Measurements from ENCODE around the gene PSMD1.

The PSMD1 gene

DNA sequence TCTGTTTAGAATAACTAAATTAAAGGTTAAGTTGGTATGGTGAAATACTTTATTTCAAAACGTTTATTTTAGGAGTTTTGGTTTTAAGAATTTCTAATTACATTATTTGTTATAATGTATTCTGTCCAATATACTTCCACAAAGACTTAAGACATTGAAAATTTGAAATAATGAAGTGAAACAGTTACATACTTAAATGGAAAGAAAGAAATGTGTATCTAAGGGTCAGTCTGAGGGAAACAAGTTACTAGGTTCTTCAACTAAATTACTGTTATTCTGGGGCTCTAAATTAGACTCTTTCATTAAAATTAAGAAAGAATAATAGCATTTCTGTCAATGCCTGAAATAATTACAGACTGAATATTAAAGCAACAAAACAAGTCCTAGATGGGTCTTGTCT, 60.5 kb downstream of the PSMD1 start:
- TF ChIP-seq, protein P1, sequence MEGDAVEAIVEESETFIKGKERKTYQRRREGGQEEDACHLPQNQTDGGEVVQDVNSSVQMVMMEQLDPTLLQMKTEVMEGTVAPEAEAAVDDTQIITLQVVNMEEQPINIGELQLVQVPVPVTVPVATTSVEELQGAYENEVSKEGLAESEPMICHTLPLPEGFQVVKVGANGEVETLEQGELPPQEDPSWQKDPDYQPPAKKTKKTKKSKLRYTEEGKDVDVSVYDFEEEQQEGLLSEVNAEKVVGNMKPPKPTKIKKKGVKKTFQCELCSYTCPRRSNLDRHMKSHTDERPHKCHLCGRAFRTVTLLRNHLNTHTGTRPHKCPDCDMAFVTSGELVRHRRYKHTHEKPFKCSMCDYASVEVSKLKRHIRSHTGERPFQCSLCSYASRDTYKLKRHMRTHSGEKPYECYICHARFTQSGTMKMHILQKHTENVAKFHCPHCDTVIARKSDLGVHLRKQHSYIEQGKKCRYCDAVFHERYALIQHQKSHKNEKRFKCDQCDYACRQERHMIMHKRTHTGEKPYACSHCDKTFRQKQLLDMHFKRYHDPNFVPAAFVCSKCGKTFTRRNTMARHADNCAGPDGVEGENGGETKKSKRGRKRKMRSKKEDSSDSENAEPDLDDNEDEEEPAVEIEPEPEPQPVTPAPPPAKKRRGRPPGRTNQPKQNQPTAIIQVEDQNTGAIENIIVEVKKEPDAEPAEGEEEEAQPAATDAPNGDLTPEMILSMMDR (IDR thresholded peaks at IDR 0.05; ENCODE audit: insufficient read depth, low read length, poor library complexity, severe bottlenecking) = no peak

GRCh38 chr2:231117922-231118613, 61.4 kb downstream of the PSMD1 start:
- TF ChIP-seq, protein P1 (IDR thresholded peaks at IDR 0.05; ENCODE audit: insufficient read depth, low read length, poor library complexity, severe bottlenecking) = no peak
- no peaks in the 10 kb centered on the region for H3K27me3 ChIP-seq (replicated peaks; ENCODE audit: control insufficient read depth, insufficient read depth, low read length)
- no peak overlapping the region for H3K4me3 ChIP-seq (replicated peaks; ENCODE audit: low read depth, low read length)
- DNase-seq (ENCODE audit: extremely low read depth, insufficient read length) = no peak
- H3K36me3 ChIP-seq (ENCODE audit: control insufficient read depth, insufficient read depth, low read length) = no peaks in the 10 kb centered on the region

More for the DNA sequence above, 60.5 kb downstream of the PSMD1 start:
- DNase-seq (ENCODE audit: extremely low read depth, insufficient read length) = no peak
- Histone ChIP-seq H3K36me3 (ENCODE audit: control insufficient read depth, insufficient read depth, low read length) (no peaks in the 10 kb centered on the region), H3K27me3 (replicated peaks; ENCODE audit: control insufficient read depth, insufficient read depth, low read length) (no peaks in the 10 kb centered on the region), H3K4me3 (replicated peaks; ENCODE audit: low read depth, low read length) (no peak overlapping the region)

DNA sequence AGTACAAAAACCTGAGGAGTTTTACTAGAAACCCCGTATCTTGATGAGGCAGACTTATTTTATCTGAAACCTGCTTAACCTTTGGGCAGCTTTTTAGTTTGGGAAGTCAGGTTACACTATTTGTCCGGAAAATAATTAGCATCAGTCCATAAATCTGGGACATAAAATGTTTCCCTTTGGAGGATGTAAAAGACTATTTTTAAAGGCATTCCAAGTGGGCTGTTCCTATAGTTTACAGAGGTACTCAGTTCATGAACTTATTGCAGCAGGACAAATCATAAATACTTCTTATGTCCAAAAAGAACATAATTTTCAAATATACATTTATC, 61.9 kb downstream of the PSMD1 start:
- TF ChIP-seq, protein P1 (IDR thresholded peaks at IDR 0.05; ENCODE audit: insufficient read depth, low read length, poor library complexity, severe bottlenecking) = no peak
- DNase-seq (ENCODE audit: extremely low read depth, insufficient read length) = no peak
- no peak overlapping the region for H3K4me3 ChIP-seq (replicated peaks; ENCODE audit: low read depth, low read length)

GRCh38 chr2:231123362-231123898, 66.8 kb downstream of the PSMD1 start:
- no peaks in the 10 kb centered on the region for H3K27me3 ChIP-seq (replicated peaks; ENCODE audit: control insufficient read depth, insufficient read depth, low read length)
- no peak overlapping the region for H3K4me3 ChIP-seq (replicated peaks; ENCODE audit: low read depth, low read length)
- TF ChIP-seq, protein P1 (IDR thresholded peaks at IDR 0.05; ENCODE audit: insufficient read depth, low read length, poor library complexity, severe bottlenecking) = no peak
- H3K36me3 ChIP-seq (ENCODE audit: control insufficient read depth, insufficient read depth, low read length) = no peaks in the 10 kb centered on the region
- peak; percentile 13 for DNase-seq (ENCODE audit: extremely low read depth, insufficient read length)

More for the DNA sequence above, 61.9 kb downstream of the PSMD1 start:
- Histone ChIP-seq H3K36me3 (ENCODE audit: control insufficient read depth, insufficient read depth, low read length) (no peaks in the 10 kb centered on the region), H3K27me3 (replicated peaks; ENCODE audit: control insufficient read depth, insufficient read depth, low read length) (no peaks in the 10 kb centered on the region)

DNA sequence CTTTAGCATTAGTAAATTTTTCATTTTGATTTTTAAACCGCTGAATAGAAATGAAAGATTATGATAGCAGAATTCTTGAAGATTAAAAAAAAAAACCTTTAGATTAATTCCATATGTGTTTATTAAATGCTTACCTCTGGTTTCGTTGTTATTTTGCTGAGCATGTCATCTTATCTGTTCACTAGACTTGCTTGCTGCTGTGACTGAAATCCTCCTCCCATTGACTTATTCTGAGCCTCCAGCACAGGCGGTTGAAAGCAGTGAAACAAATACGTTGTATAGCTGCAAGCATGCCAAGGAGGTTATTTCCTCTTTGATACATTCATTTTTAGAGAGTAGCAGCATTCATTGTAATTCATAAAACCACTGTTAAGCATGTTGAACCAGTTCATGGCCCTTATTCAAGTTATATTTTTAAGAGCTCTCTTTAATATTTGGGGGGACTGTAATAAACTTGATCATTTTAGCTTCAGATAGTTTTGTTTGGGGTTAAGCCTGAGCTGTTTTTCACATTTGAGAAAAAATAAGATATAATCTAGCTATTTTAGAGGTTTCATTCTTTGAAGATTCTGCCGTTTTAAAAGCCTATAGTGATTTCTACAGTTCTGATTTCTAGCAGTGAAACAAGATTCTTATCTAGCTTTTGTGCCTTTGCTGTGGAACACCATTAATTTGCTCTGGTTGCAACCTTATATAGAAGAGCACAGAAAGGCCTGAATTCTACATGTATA, 68.3 kb downstream of the PSMD1 start, which contains the start of gene HTR2B:
TSS of gene HTR2B (minus strand) at position 205 of the 731 bp plus-strand sequence. CDS start 1,278 bp downstream, outside the sequence.
- peak; percentile 16 for DNase-seq (ENCODE audit: extremely low read depth, insufficient read length)
- TF ChIP-seq, protein P1 (IDR thresholded peaks at IDR 0.05; ENCODE audit: insufficient read depth, low read length, poor library complexity, severe bottlenecking) = no peak
- no peak within 1 kb of the TSS for H3K4me3 ChIP-seq (replicated peaks; ENCODE audit: low read depth, low read length)

More for the DNA sequence above, 68.3 kb downstream of the PSMD1 start, which contains the start of gene HTR2B:
- no peaks in the 10 kb centered on the region for H3K36me3 ChIP-seq (ENCODE audit: control insufficient read depth, insufficient read depth, low read length)
- no peaks in the 10 kb centered on the region for H3K27me3 ChIP-seq (replicated peaks; ENCODE audit: control insufficient read depth, insufficient read depth, low read length)

Measured in GM06990 (cell line).